Cardiac fibroblast (primary cell): ENCODE measurements around the gene TAOK3.
"Not testable (repeated sequence)": the region's sequence is repeated elsewhere in the genome, so short reads cannot be mapped to it uniquely, and the experiment has no call there.

Experiments
- DNase-seq, 2 donors: peaks; one replicate each; pipeline versions ENCODE4 v3.0.0 to v3.0.0-alpha.2; 2010; ENCODE audit warnings: low read depth in 2 of 2
- H3K4me3 ChIP-seq, 2 donors: replicated peaks in 1 of 2; 1 replicate in 1 of 2; 2 replicates in 1 of 2; pipeline ENCODE4 v1.5.1; 2011; ENCODE audit warnings: low read depth in 2 of 2, low read length in 2 of 2, mild to moderate bottlenecking in 2 of 2, moderate library complexity in 1 of 2
- CTCF ChIP-seq: IDR thresholded peaks from one replicate; pipeline ENCODE4 v1.5.1; 2011; ENCODE audit warnings: low read depth, mild to moderate bottlenecking, low read length, inconsistent platforms

Gene TAOK3

GRCh38 chr12:118372541-118373495 lies at the start of gene TAOK3:
TSS of gene TAOK3 (minus strand) at chr12:118372907. CDS start at chr12:118255567, 117,340 bp downstream.
- peak; percentile 99 for DNase-seq
- H3K4me3 ChIP-seq, result peak within 1 kb of the TSS; percentile 92 to 95
- TF ChIP-seq CTCF, result no peak

- TF ChIP-seq CTCF, result no peak
- no peak overlapping the region for H3K4me3 ChIP-seq
- no peak for DNase-seq
These were observed 48.0 kb upstream of the TAOK3 start for GRCh38 chr12:118420673-118421072.

GRCh38 chr12:118418385-118419057 lies 45.8 kb upstream of the TAOK3 start:
- no peak overlapping the region for H3K4me3 ChIP-seq
- no peak for TF ChIP-seq CTCF
- peak; percentile 8 to 61 for DNase-seq

- no peak overlapping the region for H3K4me3 ChIP-seq
- no peak for TF ChIP-seq CTCF
These were observed 45.2 kb upstream of the TAOK3 start for GRCh38 chr12:118417942-118418341.

GRCh38 chr12:118409834-118410233 lies 37.1 kb upstream of the TAOK3 start:
- no peak for TF ChIP-seq CTCF
- H3K4me3 ChIP-seq, result no peak overlapping the region
- no peak for DNase-seq

More at GRCh38 chr12:118417942-118418341, 45.2 kb upstream of the TAOK3 start:
- no peak for DNase-seq

GRCh38 chr12:118408241-118408640 lies 35.5 kb upstream of the TAOK3 start:
- not testable (repeated sequence) for H3K4me3 ChIP-seq, DNase-seq

- peak; percentile 65 for TF ChIP-seq CTCF
- no peak overlapping the region for H3K4me3 ChIP-seq
- peak; percentile 71 to 80 for DNase-seq
These were observed 32.3 kb upstream of the TAOK3 start for GRCh38 chr12:118404876-118405521.
